ENCODE data around the gene C16orf96.

Gene C16orf96

GRCh38 chr16:4602331-4602730, 46.2 kb downstream of the C16orf96 start:
- FAIRE-seq: no peak

GRCh38 chr16:4603624-4604170, 47.6 kb downstream of the C16orf96 start:
- FAIRE-seq: no peak

- no peak for FAIRE-seq
These were observed 48.3 kb downstream of the C16orf96 start for GRCh38 chr16:4604401-4604800.

- no peak for FAIRE-seq
These were observed 50.2 kb downstream of the C16orf96 start for GRCh38 chr16:4606354-4606753.

- FAIRE-seq: no peak
These were observed 51.9 kb downstream of the C16orf96 start for GRCh38 chr16:4607841-4608703.

- no peak for FAIRE-seq
These were observed 52.5 kb downstream of the C16orf96 start for GRCh38 chr16:4608704-4608980.

GRCh38 chr16:4609200-4610010, 53.3 kb downstream of the C16orf96 start:
- no peak for FAIRE-seq

- no peak for FAIRE-seq
These were observed 54.2 kb downstream of the C16orf96 start for GRCh38 chr16:4610011-4611005.

GRCh38 chr16:4611337-4612021, 55.3 kb downstream of the C16orf96 start:
- no peak for FAIRE-seq

- no peak for FAIRE-seq
These were observed 56.4 kb downstream of the C16orf96 start for GRCh38 chr16:4612474-4612931.

- no peak for FAIRE-seq
These were observed 57.0 kb downstream of the C16orf96 start for GRCh38 chr16:4612977-4613635.

- no peak for FAIRE-seq
These were observed 57.8 kb downstream of the C16orf96 start for GRCh38 chr16:4613636-4614570.

- no peak for FAIRE-seq
These were observed 58.6 kb downstream of the C16orf96 start, which contains the start of gene UBALD1 for GRCh38 chr16:4614571-4615383. TSS of gene UBALD1 (minus strand) at chr16:4614888. CDS start at chr16:4614797, 91 bp downstream.

GRCh38 chr16:4615384-4616046, 59.4 kb downstream of the C16orf96 start:
- FAIRE-seq: no peak

GRCh38 chr16:4616047-4616811, 60.1 kb downstream of the C16orf96 start:
- FAIRE-seq: peak; percentile 86

- FAIRE-seq: no peak
These were observed 61.7 kb downstream of the C16orf96 start for GRCh38 chr16:4617880-4618279.

- FAIRE-seq: no peak
These were observed 62.7 kb downstream of the C16orf96 start for GRCh38 chr16:4618645-4619418.

Measured in TTC549 (cell line).